ENCODE data around the gene OR6C74. TPM values are rescaled to one million over a fixed set of nuclear protein-coding genes. Genes with fewer than 3 reads are reported as not detected.

The OR6C74 gene
- not detected for total RNA-seq
- long read RNA-seq: 0 reads

- TF ChIP-seq CTCF (IDR thresholded peaks at IDR 0.05) (no peak), POLR2A (IDR thresholded peaks at IDR 0.05) (no peak)
These were observed at the start of gene OR6C74 for GRCh38 chr12:55244309-55244708. TSS of gene OR6C74 (plus strand) at chr12:55244609. CDS start at chr12:55247288, 2,679 bp downstream.

GRCh38 chr12:55220725-55221124 is 23.7 kb upstream of the OR6C74 start, which contains the start of gene OR10A7:
TSS of gene OR10A7 (plus strand) at chr12:55221025. CDS start at chr12:55221025, 0 bp downstream.
- H3K27me3 ChIP-seq: no peaks in the 10 kb centered on the region
- no peak for TF ChIP-seq POLR2A (IDR thresholded peaks at IDR 0.05)
- no peak for TF ChIP-seq CTCF (IDR thresholded peaks at IDR 0.05)
- ATAC-seq (no peak), DNase-seq (no peak)
- 64% methylated on average over 2 of the region's 2 CpGs for whole genome bisulfite sequencing (ENCODE audit: insufficient coverage, low coverage, low lambda C conversion rate, missing lambda C conversion rate)
- H3K36me3 ChIP-seq: no peaks in the 10 kb centered on the region
- H3K27ac ChIP-seq: no peak within 1 kb of the TSS
- H3K9me3 ChIP-seq: no peaks in the 10 kb centered on the region
- intact Hi-C loops (cut with DNase I): no loop called here
- no peak within 1 kb of the TSS for H3K4me3 ChIP-seq
- no peaks in the 10 kb centered on the region for H3K4me1 ChIP-seq

More at GRCh38 chr12:55244309-55244708, at the start of gene OR6C74:
- Histone ChIP-seq H3K4me1 (no peaks in the 10 kb centered on the region), H3K27me3 (no peaks in the 10 kb centered on the region), H3K4me3 (no peak within 1 kb of the TSS), H3K27ac (no peak within 1 kb of the TSS), H3K36me3 (no peaks in the 10 kb centered on the region), H3K9me3 (no peaks in the 10 kb centered on the region)
- ATAC-seq (no peak), DNase-seq (no peak)
- 91% methylated on average over 3 of the region's 3 CpGs for WGBS (ENCODE audit: insufficient coverage, low coverage, low lambda C conversion rate, missing lambda C conversion rate)
- intact Hi-C loops (cut with DNase I): no loop called here

- Histone ChIP-seq H3K27me3 (no peaks in the 10 kb centered on the region), H3K9me3 (no peaks in the 10 kb centered on the region), H3K36me3 (no peaks in the 10 kb centered on the region), H3K4me1 (no peaks in the 10 kb centered on the region), H3K4me3 (no peak overlapping the region), H3K27ac (no peak overlapping the region)
- WGBS (ENCODE audit: insufficient coverage, low coverage, low lambda C conversion rate, missing lambda C conversion rate): 15% methylated on average over 1 of the region's 1 CpG
- ATAC-seq: no peak
- intact Hi-C loops (cut with DNase I): no loop called here
- TF ChIP-seq CTCF (IDR thresholded peaks at IDR 0.05) (no peak), POLR2A (IDR thresholded peaks at IDR 0.05) (no peak)
- DNase-seq: no peak
These were observed 17.9 kb upstream of the OR6C74 start for GRCh38 chr12:55226523-55226922.

- Histone ChIP-seq H3K27me3 (no peaks in the 10 kb centered on the region), H3K4me1 (no peaks in the 10 kb centered on the region), H3K36me3 (no peaks in the 10 kb centered on the region), H3K27ac (no peak overlapping the region), H3K4me3 (no peak overlapping the region), H3K9me3 (no peaks in the 10 kb centered on the region)
- TF ChIP-seq POLR2A (IDR thresholded peaks at IDR 0.05) (no peak), CTCF (IDR thresholded peaks at IDR 0.05) (no peak)
- DNase-seq (no peak), ATAC-seq (no peak)
- intact Hi-C loops (cut with DNase I): no loop called here
- WGBS (ENCODE audit: insufficient coverage, low coverage, low lambda C conversion rate, missing lambda C conversion rate): 41% methylated on average over 3 of the region's 3 CpGs
These were observed 16.8 kb upstream of the OR6C74 start for GRCh38 chr12:55227643-55228042.

- Histone ChIP-seq H3K36me3 (no peaks in the 10 kb centered on the region), H3K4me1 (peaks cover 0 to 2% (median 0%) of the 10 kb centered on the region in 4 donors), H3K4me3 (no peak overlapping the region), H3K27ac (no peak overlapping the region), H3K9me3 (no peaks in the 10 kb centered on the region), H3K27me3 (no peaks in the 10 kb centered on the region)
- no peak for ATAC-seq
- TF ChIP-seq POLR2A (IDR thresholded peaks at IDR 0.05) (no peak), CTCF (IDR thresholded peaks at IDR 0.05) (no peak)
- DNase-seq: no peak
- WGBS (ENCODE audit: insufficient coverage, low coverage, low lambda C conversion rate, missing lambda C conversion rate): 25% methylated on average over 1 of the region's 1 CpG
- intact Hi-C loops (cut with DNase I): no loop called here
These were observed 1.8 kb downstream of the OR6C74 start for GRCh38 chr12:55246159-55246558.
